HG03565 (cell line): ENCODE data around the gene HAPLN1.

ENCODE experiments used
- ATAC-seq: cut with Tn5 transposase; IDR thresholded peaks from one replicate; pipeline ENCODE4 v1.9.1; 2021; ENCODE audit warnings: mild to moderate bottlenecking, moderate library complexity; ENCODE audit not compliant: unreplicated experiment

HAPLN1 gene

GRCh38 chr5:83645936-83646335, 74.7 kb downstream of the HAPLN1 start:
- ATAC-seq = no peak

DNA sequence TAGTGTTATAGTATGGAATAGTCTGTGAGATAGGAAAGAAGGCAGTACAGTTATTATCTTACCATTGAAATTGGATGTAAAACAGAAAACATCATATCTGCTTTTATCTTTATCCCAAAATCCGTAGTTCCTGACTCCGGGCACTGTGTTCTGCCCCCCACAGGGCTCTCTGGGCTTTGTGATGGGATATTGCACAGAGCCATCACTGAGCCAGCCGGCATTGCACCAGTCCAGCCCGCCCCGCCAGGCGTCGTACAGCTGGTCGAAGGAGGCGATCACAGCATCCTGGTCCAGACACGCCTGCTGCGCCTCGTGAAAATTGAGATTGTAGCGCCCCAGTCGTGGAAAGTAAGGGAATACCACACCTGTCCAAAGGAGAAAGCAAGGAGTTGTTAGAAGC, 76.4 kb downstream of the HAPLN1 start:
- no peak for ATAC-seq

DNA sequence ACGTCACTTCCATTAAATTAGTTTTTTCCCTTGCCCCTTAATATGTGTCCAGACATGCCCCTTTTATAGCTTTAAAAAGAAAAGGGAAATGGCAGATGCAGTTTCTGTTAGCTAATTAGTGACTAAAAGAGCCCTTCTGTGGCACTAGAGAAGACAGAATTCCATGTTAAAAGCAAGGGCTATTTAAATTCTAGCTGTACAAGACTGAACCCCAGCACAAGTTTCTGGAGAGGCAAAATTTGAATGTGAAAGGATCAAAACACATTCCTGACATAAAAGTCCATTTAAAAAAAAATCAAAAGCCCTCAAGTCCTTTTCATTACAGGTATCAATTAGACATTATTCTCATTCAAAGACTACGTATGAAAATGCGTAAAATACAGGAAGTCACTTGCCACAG, 78.7 kb downstream of the HAPLN1 start:
- no peak for ATAC-seq

DNA sequence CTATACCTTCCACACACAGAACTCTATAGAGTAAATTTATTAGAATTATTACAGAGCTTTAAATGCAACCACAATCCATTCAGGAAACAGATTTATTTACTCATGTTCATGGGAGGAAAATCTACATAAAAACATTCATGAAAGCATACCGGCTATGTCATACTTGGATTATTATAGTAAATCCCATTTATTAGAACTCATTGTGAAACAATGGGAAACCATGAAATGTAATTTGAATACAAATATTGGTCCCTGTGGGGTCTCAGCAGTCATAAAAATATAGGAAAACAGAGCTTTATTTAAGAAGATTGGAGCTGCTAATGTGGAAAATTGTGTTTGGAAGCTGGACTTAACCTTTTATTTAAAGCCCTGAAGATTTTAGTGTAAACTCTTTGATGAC, 80.7 kb downstream of the HAPLN1 start:
- no peak for ATAC-seq

GRCh38 chr5:83636156-83636555, 84.5 kb downstream of the HAPLN1 start:
- ATAC-seq = no peak

GRCh38 chr5:83633285-83633684, 87.4 kb downstream of the HAPLN1 start:
- ATAC-seq = no peak

DNA sequence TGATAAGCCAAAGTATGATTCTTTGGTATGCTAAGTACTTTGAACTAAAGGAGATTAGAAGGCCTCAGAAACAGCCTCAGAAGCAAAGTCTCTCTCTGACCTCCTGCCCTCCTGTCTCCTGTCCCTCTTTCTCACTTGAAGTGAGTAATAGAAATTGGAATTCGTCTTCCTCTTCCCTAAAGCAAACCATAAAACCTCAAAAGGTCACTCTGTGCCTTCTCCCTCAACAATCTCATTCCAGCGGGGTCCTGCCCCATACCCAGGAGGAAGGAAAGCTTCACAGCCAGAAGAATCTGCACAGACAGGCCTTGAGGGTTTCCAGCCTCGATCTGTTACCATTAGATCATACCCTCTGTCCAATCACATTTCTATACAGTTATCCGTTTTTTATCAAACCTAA, 87.8 kb downstream of the HAPLN1 start:
- no peak for ATAC-seq

- no peak for ATAC-seq
Observed at GRCh38 chr5:83628360-83628759, 92.3 kb downstream of the HAPLN1 start.

DNA sequence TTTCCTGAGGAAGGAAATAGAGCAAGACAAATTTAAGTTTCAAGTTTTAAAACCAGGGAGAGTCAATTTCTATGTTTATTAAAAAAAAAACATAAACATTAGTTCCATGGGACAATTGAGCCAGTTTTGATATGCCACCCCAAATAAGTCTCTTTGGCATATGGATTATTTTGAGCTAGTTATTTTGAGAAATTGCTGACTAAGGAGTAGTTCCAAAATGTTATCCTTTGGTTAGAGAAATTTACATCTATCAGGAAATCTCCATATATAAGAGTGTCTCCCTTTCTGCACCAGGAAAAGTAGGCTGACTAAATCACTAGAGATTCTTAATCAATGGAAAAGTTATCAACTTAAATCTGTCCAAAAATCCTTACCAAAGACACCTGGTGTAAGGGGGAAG, 105.8 kb downstream of the HAPLN1 start:
- ATAC-seq = no peak

DNA sequence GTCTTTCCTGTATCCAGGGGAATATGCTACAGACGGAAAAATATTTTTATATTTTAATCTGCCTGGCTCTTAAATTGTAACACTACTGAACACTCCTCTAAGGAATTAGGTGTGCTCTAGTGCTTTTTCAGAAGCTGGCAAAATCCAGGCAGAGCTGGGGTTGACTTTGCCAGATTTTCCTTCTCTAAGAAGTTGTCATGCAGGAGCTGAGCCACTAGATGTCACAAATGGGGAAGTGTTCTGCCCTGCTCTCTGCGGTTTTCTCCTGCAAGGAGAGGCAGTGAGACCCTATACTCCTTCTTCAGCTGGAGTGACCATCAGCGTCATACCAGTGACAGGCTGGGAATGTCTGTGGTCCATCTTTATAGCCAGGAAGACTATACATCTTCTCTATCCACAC, 112.5 kb downstream of the HAPLN1 start:
- peak; percentile 63 for ATAC-seq

- ATAC-seq = no peak
Observed at GRCh38 chr5:83595217-83595616, 125.4 kb downstream of the HAPLN1 start.

DNA sequence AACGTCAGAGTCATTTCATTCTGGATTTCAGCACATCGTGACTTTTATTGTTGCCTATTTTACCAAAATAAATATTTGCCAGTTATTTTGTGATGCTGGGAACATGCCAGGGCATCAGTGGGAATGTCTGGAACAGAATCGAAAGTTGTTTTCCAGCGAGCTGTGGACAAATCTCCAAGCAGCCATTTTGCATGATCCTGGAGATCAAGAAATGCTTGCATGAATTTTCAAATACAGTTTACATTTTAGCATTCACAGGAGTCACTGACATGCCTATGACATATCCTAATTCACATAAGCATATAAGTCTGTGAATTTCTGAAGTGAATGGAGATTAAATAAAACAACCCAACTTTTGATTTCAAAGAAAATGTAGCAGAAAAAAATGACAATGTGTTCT, 129.7 kb downstream of the HAPLN1 start:
- no peak for ATAC-seq

DNA sequence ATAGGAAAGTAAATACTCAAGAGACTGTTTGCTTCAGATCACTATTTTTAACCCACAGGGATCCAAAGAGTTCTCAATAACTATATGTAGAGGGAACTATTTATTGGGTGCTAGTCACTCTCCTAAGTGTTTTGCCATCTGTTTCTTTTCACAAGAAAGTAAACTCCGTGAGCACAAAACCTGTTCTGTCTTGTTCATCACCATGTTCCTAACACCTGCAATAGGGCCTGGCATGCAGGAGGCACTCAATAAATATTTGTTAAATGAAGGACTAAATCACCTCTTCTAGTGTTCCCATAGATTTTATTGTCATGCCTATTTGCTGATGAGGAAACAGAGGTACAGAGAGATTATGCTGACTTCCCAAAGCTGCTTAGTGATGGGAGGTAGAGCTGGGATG, 130.9 kb downstream of the HAPLN1 start:
- ATAC-seq = no peak
